Islet precursor cell (in vitro differentiated cells): ENCODE results near the gene C3orf70.

Experiments used
- DNase-seq: peaks from one replicate; pipeline ENCODE4 v3.0.0-alpha.2; 2018

C3orf70 gene

DNA sequence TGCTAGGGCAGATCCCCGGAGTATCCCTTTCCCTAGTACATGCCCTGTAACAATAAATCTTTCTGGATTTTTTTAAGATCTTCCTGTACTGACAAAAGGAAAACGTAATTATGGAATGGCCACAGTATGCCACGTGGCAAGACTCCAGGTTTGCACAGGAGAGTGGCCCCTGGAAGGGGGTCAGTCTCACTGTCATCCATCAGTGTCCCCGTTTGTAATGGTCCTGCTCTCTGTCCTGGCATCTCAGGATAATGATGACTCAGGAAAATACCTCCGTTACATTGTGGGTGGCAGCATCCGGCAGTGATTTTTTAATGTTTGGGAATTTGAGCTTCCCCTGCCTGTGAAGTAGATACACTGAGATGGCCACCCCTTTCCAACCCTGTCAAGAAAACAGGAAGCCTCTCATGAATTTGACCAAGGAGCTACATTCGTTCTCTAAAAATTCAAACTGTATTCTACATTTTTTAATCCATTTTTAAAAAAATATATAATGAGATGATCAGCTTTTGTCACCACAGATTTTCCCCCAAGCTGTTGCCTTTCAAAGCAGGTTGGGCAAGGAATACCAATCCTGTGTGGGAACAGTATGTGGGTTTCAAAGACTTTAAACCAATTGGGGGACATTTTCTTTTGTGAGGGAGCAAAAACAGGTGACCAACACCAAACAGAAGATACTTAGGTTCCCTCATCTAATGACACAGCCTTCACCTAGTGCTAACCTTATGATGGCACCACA, 110.4 kb downstream of the C3orf70 start:
- no peak for DNase-seq

DNA sequence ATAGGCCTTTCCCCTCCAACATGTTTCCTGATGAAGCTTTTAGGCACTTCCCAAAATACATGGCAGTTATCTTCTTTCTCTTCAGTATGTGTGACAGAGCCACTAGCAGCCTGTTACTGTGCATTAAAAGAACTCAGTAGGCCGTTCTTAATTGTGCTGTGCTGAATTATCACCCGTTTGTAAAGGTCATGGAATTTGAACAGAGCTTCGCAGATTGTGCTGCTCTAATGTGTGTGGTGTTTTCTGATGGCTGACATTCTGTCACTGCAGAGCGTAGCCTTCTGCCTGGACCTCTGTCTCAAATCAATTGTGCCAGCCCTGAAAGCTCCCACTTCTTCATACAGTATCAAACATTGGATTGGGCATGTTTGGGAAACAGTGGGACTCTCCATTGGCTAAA, 111.3 kb downstream of the C3orf70 start:
- DNase-seq: no peak

DNA sequence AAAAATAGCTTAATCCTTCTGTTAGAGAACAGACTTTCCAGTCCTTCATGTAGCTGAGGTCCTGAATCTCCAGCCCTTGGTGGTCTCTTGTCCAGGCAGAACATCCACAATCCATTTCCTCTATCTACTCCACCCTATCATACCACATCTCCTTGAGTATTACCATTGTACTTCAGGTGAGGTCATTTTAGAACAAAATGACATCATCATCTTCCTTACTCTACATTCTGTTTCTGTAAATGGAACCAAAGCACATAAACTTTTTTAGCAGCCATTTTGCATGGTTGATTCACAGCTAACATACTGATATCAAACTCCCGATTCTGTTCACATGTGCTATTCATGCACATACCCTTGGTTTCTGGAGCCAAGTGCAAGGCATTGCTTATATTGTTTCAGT, 112.4 kb downstream of the C3orf70 start:
- DNase-seq: no peak

DNA sequence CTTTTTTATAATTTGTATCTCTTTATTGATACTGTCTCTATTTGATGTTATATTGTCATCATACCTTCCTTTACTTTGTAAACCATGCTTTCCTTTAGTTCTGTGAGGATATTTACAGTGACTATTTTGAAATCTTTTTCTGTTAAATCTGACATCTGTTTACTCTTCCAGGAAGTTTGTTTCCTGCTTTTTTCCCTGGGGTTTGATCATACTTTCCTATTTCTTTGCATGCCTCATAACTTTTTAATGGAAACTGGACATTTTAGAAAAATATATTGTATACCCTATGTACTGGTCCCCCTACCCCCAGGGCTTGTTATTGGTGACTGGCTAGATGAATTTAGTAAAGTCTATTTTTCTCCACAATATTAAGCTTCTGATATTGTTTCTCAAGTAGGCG, 115.1 kb downstream of the C3orf70 start:
- DNase-seq: no peak

DNA sequence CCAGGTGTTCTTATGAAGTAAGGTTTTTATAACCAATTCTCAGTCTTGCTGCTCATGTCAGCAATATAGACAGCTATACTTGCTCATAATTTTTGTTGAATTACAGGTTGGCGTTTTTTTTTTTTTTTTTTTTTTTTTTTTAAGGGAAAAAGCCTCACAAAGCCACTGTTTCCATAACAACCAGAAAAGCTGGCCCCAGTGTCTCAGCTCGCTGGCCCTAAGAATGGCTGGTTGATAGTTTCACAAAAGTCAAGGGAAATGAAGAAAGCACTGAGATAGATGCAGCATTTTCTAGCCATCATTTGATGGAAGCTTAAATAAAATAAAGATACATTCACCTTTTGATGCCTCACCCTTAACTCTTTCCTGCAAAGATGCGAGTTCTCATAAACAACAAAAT, 121.9 kb downstream of the C3orf70 start:
- no peak for DNase-seq

DNA sequence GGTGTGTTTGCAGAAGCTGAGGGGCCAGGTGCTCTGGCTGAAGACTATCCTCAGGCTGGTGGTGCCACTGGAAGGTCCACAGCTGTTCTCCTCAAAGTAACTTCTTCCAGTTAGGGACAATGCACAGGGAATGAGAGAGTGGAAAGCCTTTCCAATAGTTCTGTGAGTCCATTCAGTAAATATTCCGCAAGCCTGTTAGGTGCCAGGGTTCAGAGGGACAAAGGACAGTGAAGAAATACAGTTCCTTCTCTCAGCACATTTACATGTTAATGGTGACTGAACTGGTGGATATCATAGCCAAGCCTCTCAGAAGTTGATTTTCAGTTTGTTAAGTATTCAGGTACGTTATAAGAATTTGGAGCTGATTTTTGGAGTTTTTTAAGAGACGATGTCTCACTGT, 122.5 kb downstream of the C3orf70 start:
- DNase-seq: no peak

DNA sequence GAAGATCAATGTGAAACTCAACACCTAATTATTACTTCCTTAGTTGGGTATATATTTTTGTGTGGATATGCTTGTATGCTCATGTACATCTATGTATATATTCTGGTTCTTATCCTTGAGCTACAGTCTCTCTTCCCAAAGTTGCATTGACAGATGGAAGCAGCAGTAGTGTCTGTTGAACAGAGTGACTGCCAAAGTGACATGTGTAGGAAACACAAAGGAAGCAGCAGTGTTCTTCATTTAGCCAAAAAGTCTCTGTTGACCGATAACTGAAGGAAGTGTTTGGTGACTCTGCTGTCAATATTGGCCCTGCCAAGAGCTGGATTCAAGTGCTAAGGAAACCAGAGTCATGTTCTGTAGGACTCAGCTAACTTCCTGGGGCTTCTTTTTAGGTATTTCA, 123.8 kb downstream of the C3orf70 start:
- DNase-seq: no peak

DNA sequence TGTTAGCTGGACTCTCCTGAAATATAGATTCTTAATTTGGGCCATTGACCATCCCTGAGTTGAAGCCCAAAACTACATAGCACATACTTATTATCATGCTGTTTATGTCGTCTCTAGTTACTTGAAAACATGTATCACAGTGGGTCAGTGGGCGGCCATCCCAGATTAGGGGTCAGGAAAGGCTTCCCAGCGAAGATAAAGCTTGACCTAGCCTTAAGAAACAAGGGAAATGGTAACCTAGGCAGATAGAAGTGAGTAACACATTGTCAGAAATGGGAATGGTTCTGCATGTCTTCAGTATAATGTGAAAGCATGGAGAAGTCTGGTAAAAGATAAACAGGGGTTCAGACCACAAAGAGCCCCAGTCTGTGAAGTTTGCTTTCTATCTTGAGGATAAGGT, 124.7 kb downstream of the C3orf70 start:
- no peak for DNase-seq
